ENCODE results near the gene ZNF74.
A peak's percentile ranks its signal among the peaks of the same experiment; 100 is the strongest.
"Not testable (repeated sequence)": the region's sequence is repeated elsewhere in the genome, so short reads cannot be mapped to it uniquely, and the experiment has no call there.

Gene ZNF74

DNA sequence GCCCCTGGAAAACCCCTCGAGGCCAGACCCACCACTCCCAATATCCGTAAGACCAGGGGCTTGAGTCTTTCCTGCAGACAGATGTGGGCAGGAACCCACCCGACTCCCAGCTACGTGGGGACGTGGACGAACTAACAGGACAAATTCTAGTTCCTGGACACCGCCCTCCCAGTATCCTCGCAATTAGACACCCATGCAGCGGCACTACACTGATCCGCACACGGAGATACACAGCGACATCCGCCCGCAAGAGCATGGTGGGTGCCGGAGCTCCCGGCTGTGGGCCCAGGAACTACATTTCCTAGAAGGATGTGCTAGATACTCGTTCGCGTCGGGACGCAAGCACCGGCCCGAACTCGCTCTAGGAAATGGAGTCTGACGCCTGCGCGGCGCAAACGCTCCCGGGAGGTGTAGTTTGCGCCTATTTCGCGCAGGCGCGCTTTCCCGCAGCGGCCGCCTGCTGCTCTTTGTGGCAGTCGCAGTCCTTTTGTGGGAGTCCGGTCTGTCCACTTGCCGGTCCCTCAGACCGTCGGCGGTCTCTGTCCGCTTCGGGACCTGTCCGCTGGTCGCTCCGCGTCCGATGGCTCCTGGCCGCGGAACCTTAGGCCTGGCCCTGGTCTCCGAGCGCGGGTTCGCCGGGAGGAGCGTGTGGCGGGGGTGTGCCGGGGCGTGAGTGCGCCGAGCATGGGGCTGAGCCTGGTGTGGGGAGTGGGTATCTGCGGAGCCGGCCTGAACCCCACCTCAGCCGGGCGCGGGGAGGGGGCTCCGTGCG, at the start of gene ZNF74:
Gene ZNF74, plus strand, starts transcription at position 447 of the 772 bp plus-strand sequence. CDS start 478 bp downstream, outside the sequence.
- peak; percentile 92 for DNase-seq (ENCODE audit: low spot score)

DNA sequence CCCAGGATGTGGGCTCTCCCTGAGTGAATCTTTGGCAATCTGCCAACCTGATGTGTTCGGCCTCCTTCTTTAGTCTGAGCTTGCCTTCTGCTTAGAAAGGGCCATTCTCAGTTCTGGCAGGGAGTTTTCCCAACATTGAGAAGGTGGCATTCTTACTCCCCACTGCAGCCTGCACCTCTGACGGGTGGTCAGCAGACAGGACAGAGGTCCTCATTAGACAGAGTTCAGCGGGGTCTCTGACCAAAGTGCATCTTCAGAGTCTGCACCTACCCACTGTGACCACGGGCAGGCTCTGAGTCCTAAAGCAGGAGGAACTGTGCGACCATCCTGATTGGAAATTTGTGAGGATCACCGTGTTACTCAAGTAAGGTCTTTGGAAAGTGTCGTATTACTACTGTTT, 47.4 kb upstream of the ZNF74 start:
- DNase-seq (ENCODE audit: low spot score): not testable (repeated sequence)

DNA sequence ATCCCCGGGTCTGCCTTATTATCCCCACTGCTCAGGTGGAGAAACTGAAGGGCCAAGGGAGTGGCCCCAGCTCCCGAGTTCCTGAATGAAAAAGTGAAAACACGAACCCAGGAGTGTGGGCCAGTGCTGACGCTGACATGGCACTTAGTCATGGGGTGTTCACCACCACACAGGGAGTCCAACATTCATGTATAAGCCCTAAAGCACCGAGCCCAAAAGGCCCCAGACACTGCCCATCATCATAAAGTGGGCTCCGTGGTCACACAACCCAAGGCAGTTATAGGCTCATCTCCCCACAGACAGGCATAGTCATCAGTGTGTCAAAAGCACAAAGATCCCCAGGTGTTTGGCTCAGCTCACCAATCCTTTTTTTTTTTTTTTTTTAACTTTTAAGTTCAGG, 41.4 kb upstream of the ZNF74 start:
- not testable (repeated sequence) for DNase-seq (ENCODE audit: low spot score)

DNA sequence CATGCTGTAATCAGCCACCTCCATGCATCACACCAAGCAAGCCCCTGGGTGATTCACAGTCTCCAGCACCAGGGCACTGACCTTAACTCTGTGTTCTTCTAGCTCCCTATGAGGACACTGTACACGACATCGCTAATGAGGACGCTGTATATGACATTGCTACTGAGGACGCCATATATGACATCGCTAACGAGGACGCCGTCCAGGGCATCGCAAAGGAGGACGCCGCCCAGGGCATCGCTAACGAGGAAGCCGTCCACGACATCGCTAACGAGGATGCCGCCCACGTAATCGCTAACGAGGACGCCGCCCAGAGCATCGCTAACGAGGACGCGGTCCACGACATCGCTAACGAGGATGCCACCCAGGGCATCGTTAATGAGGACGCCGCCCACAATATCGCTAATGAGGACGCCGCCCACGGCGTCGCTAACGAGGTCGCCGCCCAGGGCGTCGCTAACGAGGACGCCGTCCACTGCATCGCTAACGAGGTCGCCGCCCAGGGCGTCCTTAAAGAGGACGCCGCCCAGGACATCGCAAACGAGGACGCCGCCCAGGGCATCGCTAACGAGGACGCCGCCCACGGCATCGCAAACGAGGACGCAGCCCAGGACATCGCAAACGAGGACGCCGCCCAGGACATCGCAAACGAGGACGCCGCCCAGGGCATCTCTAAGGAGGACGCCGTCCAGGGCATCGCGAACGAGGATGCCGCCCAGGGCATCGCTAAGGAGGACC, 39.5 kb upstream of the ZNF74 start:
- no peak for DNase-seq (ENCODE audit: low spot score)

DNA sequence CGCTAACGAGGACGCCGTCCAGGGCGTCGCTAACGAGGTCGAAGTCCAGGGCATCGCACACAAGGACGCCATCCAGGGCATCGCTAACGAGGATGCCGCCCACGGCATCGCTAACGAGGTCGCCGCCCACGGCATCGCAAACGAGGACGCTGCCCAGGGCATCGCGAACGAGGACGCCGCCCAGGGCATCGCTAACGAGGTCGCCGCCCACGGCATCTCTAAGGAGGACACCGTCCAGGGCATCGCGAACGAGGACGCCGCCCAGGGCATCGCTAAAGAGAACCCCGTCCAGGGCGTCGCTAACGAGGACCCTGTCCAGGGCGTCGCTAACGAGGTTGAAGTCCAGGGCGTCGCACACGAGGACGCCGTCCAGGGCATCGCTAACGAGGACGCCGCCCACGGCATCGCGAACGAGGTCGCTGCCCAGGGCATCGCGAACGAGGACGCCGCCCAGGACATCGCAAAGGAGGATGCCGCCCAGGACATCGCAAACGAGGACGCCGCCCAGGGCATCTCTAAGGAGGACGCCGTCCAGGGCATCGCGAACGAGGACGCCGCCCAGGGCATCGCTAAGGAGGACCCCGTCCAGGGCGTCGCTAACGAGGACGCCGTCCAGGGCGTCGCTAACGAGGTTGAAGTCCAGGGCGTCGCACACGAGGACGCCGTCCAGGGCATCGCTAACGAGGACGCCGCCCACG, 37.9 kb upstream of the ZNF74 start:
- DNase-seq (ENCODE audit: low spot score): not testable (repeated sequence)

DNA sequence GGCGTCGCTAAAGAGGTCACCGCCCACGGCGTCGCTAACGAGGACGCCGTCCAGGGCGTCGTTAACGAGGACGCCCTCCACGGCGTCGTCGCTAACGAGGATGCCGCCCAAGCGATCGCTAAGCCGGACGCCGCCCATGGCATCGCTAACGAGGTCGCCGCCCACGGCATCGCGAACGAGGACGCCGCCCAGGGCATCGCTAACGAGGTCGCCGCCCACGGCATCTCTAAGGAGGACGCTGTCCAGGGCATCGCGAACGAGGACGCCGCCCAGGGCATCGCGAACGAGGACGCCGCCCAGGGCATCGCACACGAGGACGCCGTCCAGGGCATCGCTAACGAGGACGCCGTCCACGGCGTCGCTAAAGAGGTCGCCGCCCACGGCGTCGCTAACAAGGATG, 37.0 kb upstream of the ZNF74 start:
- DNase-seq (ENCODE audit: low spot score): not testable (repeated sequence)

DNA sequence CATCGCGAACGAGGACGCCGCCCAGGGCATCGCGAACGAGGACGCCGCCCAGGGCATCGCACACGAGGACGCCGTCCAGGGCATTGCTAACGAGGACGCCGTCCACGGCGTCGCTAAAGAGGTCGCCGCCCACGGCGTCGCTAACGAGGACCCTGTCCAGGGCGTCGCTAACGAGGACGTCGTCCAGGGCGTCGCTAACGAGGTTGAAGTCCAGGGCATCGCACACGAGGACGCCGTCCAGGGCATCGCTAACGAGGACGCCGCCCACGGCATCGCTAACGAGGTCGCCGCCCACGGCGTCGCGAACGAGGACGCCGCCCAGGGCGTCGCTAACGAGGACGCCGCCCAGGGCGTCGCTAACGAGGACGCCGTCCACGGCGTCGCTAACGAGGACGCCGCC, 36.0 kb upstream of the ZNF74 start:
- DNase-seq (ENCODE audit: low spot score): not testable (repeated sequence)

DNA sequence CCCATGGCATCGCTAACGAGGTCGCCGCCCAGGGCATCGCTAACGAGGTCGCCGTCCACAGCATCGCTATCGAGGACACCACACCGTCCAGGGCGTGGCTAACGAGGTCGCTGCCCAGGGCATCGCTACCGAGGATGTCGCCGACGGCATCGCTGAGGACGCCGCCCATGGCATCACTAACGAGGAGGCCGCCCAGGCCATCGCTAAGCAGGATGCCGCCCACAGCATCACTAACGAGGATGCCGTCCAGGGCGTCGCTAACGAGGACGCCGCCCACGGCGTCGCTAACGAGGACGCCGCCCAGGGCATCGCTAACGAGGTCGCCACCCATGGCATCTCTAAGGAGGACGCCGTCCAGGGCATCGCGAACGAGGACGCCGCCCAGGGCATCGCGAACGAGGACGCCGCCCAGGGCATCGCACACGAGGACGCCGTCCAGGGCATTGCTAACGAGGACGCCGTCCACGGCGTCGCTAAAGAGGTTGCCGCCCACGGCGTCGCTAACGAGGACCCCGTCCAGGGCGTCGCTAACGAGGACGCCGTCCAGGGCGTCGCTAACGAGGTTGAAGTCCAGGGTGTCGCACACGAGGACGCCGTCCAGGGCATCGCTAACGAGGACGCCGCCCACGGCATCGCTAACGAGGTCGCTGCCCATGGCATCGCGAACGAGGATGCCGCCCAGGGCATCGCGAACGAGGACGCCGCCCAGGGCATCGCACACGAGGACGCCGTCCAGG, 35.3 kb upstream of the ZNF74 start:
- not testable (repeated sequence) for DNase-seq (ENCODE audit: low spot score)

DNA sequence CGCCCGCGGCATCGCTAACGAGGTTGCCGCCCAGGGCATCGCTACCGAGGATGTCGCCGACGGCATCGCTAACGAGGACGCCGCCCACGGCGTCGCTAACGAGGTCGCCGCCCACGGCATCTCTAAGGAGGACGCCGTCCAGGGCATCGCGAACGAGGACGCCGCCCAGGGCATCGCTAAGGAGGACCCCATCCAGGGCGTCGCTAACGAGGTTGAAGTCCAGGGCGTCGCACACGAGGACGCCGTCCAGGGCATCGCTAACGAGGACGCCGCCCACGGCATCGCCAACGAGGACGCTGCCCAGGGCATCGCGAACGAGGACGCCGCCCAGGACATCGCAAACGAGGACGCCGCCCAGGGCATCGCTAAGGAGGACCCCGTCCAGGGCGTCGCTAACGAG, 33.7 kb upstream of the ZNF74 start:
- DNase-seq (ENCODE audit: low spot score): not testable (repeated sequence)

DNA sequence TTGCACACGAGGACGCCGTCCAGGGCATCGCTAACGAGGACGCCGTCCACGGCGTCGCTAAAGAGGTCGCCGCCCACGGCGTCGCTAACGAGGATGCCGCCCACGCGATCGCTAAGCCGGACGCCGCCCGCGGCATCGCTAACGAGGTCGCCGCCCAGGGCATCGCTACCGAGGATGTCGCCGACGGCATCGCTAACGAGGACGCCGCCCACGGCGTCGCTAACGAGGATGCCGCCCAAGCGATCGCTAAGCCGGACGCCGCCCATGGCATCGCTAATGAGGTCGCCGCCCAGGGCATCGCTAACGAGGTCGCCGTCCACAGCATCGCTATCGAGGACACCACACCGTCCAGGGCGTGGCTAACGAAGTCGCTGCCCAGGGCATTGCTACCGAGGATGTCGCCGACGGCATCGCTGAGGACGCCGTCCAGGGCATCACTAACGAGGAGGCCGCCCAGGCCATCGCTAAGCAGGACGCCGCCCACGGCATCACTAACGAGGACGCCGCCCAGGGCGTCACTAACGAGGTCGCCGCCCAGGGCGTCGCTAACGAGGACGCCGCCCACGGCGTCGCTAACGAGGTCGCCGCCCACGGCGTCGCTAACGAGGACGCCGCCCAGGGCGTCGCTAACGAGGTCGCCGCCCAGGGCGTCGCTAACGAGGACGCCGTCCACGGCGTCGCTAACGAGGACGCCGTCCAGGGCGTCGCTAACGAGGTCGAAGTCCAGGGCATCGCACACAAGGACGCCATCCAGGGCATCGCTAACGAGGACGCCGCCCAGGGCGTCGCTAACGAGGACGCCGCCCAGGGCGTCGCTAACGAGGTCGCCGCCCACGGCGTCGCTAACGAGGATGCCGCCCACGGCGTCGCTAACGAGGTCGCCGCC, 32.8 kb upstream of the ZNF74 start:
- not testable (repeated sequence) for DNase-seq (ENCODE audit: low spot score)

DNA sequence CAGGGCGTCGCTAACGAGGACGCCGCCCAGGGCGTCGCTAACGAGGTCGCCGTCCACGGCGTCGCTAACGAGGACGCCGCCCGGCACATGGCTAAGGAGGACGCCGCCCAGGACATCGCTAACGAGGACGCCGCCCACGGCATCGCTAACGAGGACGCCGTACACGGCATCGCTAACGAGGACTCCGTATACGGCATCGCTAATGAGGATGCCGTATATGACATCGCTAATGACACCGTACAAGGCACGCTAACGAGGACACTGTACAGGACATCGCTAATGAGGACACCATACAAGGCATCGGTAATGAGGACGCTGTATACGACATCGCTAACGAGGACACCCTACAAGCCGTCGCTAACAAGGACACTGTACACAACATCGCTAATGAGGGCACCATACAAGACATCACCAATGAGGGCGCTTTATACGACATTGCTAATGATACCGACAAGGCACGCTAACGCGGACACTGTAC, 32.2 kb upstream of the ZNF74 start:
- DNase-seq (ENCODE audit: low spot score): not testable (repeated sequence)

DNA sequence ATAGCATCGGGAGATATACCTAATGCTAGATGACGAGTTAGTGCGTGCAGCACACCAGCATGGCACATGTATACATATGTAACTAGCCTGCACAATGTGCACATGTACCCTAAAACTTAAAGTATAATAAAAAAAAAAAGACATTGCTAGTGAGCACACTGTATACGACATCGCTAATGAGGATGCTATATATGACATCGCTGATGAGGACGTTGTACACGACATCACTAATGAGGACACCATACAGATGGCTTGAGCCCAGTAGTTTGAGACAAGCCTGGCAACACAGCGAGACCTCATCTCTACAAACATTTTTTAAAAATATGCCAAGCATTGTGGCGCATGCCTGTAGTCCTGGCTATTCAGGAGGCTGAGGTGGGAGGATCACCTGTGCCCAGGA, 31.5 kb upstream of the ZNF74 start:
- not testable (repeated sequence) for DNase-seq (ENCODE audit: low spot score)

DNA sequence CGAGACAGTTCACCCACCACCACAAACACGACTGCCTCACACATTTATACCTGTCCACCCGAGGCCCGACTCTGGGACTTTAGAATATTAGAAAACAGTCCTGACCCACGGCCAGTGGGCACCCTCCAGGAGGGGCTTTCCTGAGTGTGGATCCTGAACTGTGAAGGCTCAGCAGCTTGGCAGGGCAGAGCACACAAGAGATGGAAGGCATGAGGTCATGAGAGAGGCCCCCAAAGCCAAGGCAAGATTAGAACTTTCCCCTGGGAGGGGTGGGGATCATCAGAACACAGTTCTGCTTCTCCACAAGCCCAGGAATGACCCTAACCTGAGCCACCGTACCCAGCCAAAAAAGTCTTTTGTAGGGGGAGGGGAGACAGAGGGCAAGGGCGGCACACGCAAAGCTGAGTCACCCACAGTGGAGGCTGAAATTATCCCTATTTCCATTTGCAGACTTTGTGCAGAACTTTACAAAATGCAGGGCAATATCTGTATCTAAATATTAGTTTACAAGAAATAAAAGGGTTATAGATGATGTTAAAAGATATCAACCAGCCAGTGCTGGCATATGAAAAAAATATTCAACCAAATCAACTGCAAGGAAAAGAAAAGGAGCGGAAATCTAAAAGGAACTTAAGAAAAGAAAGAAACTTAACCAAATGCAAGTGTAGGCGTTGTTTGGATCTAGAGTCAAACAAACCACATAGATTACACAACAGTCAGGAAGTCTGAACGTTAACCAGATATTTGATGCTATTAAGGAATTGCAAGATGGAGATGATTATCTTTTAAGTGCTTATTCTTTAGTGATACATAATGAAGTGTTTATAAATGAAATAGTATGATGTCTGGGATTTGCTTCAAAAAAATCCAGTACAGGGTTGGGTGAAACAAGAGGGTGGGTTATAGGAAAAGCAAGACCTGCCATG, 29.4 kb upstream of the ZNF74 start:
- DNase-seq (ENCODE audit: low spot score): not testable (repeated sequence)

DNA sequence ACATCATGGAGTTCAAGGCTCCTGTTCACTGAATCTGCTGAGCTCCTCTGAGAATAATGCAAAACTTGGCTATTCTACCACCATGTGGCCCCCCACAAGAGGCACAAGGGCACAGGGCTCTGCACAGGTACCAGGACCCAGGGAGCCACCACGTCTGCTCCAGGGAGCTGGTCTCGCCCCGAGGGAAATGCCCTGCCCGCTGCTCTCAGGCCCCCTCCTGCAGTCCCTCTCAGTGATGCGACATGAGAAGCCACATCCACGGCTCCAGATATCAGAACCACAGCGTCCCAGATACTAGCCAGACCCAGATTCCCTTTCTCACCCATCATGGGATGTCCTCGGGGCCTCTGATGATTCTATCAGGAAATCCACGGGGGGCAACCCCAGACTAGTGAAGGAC, 27.1 kb upstream of the ZNF74 start:
- not testable (repeated sequence) for DNase-seq (ENCODE audit: low spot score)

DNA sequence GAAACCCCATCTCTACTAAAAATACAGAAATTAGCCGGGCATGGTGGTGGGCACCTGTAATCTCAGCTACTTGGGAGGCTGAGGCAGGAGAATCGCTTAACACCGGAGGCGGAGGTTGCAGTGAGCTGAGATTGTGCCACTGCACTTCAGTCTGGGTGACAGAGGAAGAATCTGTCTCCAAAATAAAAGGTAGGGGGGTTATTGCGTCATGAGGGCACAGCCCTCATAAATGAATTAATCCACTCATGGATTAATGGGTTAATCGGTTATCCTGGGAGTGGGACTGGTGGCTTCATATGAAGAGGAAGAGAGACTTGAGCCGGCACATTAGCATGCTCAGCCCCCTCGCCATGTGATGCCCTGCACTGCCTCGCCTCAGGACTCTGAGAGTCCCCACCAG, 25.1 kb upstream of the ZNF74 start:
- DNase-seq (ENCODE audit: low spot score): not testable (repeated sequence)

DNA sequence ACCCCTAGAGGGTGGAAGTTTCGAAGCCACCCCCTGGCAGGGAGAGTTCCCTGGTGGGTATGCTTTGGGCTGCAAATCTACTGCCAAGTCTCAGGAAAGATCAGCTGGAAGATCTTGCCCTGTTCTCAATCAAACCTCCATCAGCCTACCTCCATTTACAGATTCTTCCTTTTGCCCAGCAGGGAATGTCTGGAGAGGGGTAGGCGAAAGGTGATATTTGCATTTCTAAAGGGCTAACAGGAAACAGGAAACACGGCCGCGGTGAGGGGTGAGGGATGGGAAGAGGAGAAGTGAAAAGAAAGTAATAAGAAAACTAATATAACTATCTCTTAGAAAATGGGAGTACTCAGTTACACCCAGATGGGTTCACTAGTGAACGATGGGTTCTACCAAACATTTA, 22.3 kb upstream of the ZNF74 start:
- not testable (repeated sequence) for DNase-seq (ENCODE audit: low spot score)

DNA sequence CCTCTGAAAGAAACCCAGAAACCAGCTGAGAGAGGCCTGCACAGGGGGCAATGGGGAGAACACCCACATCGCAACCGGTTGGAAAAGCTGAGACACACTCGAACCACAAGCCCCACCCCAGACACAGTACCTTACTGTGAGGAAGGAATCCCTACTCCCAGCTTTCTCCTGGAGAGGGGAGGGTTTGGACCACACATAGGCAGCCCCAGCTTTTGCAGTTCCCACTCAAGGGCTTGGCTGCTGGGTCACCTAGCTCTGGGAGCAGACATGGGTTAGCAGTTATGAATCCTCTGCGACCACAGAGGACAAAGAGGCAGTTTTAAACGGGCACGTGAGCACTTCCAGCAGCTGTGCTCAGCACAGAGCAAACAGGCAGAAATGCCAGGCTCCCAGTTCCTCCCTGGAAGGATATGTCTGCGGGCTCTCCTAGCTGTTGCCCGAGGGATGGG, 21.5 kb upstream of the ZNF74 start:
- DNase-seq (ENCODE audit: low spot score): not testable (repeated sequence)

DNA sequence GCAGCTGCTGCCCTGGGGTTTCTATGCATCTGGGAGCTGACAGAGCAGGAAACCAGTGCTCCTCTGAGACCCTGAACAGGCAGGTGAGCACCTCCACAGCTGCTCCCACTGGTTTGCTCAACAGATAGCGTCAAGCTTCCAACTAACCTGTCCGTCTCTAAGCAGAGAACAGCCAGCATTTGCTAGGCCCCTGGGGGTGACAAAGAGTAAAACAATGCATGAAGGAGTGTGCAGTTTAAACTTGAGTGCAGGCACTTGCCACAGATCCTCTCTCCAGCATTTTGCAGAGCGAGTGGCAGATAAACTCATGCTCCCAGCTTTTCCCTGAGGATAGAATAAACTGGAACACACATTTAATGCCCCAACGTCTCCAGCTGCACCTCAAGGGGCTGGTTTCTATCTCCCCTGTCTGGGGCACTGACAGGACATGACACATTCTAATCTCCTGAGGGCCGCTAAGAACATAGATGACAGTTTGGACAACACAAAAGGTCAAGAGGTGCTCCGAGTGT, 20.7 kb upstream of the ZNF74 start:
- DNase-seq (ENCODE audit: low spot score): not testable (repeated sequence)

DNA sequence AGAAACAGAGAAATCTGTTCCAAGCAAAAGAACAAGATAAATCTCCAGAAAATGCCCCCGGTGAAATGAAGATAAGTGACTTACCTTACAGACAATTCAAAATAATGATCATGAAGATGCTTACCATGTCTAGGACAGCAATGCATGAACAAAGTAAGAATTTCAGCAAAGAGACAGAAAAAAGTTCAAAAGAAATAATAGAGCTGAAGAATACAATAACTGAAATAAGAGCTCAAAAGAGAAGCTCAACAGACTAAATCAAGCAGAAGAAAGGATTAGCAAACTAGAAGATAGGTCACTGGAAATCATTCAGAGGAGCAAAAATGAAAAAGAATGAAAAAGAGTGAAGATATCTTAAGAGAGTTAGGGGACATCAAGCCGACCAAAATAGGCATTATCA, 19.8 kb upstream of the ZNF74 start:
- DNase-seq (ENCODE audit: low spot score): not testable (repeated sequence)
